GM06990 (cell line): ENCODE results near the gene EIF5A.

Experiments
- DNase-seq: peaks from one replicate; pipeline ENCODE4 v3.0.0-alpha.2; 2011; ENCODE audit not compliant: insufficient read length; ENCODE audit errors: extremely low read depth
- H3K27me3 ChIP-seq: replicated peaks from 2 replicates; pipeline ENCODE4 v1.6.0; 2011; ENCODE audit warnings: low read length; ENCODE audit not compliant: control insufficient read depth, insufficient read depth
- H3K36me3 ChIP-seq: 2 replicates; pipeline ENCODE4 v1.5.1; 2011; ENCODE audit warnings: low read length; ENCODE audit not compliant: control insufficient read depth, insufficient read depth
- H3K4me3 ChIP-seq: replicated peaks from 2 replicates; pipeline ENCODE4 v1.5.1; 2011; ENCODE audit warnings: low read depth, mild to moderate bottlenecking, control low read depth, low read length
- TF ChIP-seq, protein P1 (sequence below): IDR thresholded peaks from 2 replicates; pipeline ENCODE4 v1.5.1; 2011; ENCODE audit warnings: low read length, control low read depth, mild to moderate bottlenecking, inconsistent platforms; ENCODE audit not compliant: insufficient read depth, poor library complexity, severe bottlenecking

EIF5A gene

DNA sequence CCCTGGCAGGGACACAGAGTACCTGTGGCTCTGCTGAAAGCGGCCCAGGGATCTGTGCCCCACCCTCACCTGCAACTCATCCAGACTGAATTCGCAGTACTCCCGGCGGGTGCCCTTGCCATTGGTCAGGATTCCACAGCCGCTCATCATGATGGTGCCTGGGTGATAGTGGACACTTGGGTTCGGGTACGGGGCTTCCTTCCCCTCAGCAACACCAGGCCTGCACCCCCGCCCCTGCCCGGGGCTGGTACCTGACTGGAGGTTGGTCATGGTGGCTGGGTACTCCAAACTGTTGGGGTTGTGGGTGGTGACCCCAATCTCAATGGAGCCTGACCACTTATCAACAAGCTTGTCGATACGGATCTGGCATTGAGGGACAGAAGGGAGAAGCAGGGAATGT, 18.8 kb downstream of the EIF5A start:
- no peak overlapping the region for H3K4me3 ChIP-seq
- H3K36me3 ChIP-seq: peaks cover 37% of the 10 kb centered on the region
- no peak for DNase-seq
- TF ChIP-seq, protein P1, sequence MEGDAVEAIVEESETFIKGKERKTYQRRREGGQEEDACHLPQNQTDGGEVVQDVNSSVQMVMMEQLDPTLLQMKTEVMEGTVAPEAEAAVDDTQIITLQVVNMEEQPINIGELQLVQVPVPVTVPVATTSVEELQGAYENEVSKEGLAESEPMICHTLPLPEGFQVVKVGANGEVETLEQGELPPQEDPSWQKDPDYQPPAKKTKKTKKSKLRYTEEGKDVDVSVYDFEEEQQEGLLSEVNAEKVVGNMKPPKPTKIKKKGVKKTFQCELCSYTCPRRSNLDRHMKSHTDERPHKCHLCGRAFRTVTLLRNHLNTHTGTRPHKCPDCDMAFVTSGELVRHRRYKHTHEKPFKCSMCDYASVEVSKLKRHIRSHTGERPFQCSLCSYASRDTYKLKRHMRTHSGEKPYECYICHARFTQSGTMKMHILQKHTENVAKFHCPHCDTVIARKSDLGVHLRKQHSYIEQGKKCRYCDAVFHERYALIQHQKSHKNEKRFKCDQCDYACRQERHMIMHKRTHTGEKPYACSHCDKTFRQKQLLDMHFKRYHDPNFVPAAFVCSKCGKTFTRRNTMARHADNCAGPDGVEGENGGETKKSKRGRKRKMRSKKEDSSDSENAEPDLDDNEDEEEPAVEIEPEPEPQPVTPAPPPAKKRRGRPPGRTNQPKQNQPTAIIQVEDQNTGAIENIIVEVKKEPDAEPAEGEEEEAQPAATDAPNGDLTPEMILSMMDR: no peak
- no peaks in the 10 kb centered on the region for H3K27me3 ChIP-seq

- no peak for DNase-seq
These were observed 19.6 kb downstream of the EIF5A start for GRCh38 chr17:7327056-7327455.

DNA sequence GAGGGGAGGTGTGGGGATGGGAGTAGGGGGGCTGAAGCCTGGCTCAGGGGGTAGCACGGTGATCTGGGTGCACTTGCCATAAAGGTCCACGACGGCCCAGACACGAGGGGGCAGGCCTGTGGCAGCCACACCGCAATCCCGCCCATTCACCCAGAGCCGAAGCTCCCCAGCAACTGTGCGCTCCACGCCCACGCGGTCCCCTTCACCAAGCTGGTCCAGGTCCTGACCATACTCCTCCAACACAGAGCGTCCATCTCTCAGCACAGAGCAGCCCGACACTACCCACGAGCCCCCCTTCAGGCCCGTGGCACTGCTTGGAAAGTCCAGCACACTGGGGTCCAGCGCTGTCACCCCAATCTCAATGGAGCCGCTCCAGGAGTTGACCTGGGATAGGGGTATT, 20.1 kb downstream of the EIF5A start:
- Histone ChIP-seq H3K36me3 (peaks cover 26% of the 10 kb centered on the region), H3K27me3 (no peaks in the 10 kb centered on the region), H3K4me3 (no peak overlapping the region)
- TF ChIP-seq, protein P1: no peak
- DNase-seq: no peak

More at GRCh38 chr17:7327056-7327455, 19.6 kb downstream of the EIF5A start:
- Histone ChIP-seq H3K36me3 (peaks cover 28% of the 10 kb centered on the region), H3K4me3 (no peak overlapping the region), H3K27me3 (no peaks in the 10 kb centered on the region)
- TF ChIP-seq, protein P1: no peak

- H3K4me3 ChIP-seq: peak overlapping the region; percentile 81
- H3K27me3 ChIP-seq: no peaks in the 10 kb centered on the region
- TF ChIP-seq, protein P1: no peak
- no peak for DNase-seq
- H3K36me3 ChIP-seq: peaks cover 21% of the 10 kb centered on the region
These were observed 20.6 kb downstream of the EIF5A start for GRCh38 chr17:7328009-7328408.

- Histone ChIP-seq H3K27me3 (no peaks in the 10 kb centered on the region), H3K36me3 (peaks cover 15% of the 10 kb centered on the region), H3K4me3 (peak within 1 kb of the TSS; percentile 81)
- TF ChIP-seq, protein P1: peak; percentile 18
- DNase-seq: no peak
These were observed 21.5 kb downstream of the EIF5A start, which contains the start of gene NEURL4 for GRCh38 chr17:7328840-7329373. NEURL4 (minus strand) TSS chr17:7329335; CDS start chr17:7329312, 23 bp downstream.

DNA sequence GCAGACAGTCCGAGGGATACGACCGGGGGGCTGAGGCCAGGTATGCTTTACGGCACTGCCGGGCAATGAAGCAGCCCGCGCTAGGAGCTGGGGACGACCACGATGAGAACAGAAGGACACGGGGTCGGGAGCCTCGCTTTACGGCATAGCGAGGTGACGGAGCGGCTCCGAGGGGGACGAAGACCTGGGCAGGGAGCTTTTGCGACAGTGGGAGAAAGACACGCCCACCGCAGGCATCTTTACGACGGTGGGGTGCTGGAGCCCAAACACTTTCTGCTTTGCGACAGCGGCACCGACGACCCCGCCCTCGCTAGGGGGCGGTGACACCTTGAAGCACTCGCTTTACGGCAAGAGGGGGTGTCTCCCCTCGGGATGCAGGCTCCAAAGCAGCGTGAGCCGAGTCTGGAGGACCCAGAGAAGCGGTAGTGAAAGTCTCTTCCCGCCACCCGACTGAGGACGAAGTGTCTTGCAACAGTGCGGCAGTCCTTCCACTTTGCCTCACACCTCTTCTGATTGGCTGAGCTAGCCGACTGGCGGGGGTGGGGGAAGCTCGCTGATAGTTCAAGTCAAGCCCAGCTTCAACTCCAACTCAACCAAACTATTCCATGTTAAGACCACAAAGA, 22.1 kb downstream of the EIF5A start:
- DNase-seq: peak; percentile 100
- Histone ChIP-seq H3K4me3 (peak overlapping the region; percentile 81), H3K36me3 (peaks cover 13% of the 10 kb centered on the region), H3K27me3 (no peaks in the 10 kb centered on the region)
- TF ChIP-seq, protein P1: no peak
